ENCODE results near the gene CCL20. TPM values are rescaled to one million over a fixed set of nuclear protein-coding genes. Genes with fewer than 3 reads are reported as not detected.

The CCL20 gene, protein sequence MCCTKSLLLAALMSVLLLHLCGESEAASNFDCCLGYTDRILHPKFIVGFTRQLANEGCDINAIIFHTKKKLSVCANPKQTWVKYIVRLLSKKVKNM
- total RNA-seq: not detected in 2 replicates

GRCh38 chr2:227813562-227814353 lies at the start of gene CCL20:
TSS of gene CCL20 (plus strand) at chr2:227813842. CDS start at chr2:227813912, 70 bp downstream.

Other genes starting within 250 kb of the CCL20 start
- not detected in 2 replicates for gene SCYGR2, start 214.9 kb upstream of the CCL20 start, total RNA-seq
- not detected in 2 replicates for gene SCYGR3, start 199.0 kb upstream of the CCL20 start, total RNA-seq
- gene SCYGR4, start 196.3 kb upstream of the CCL20 start, total RNA-seq: not detected in 2 replicates
- not detected in 2 replicates for gene SCYGR5, start 147.0 kb upstream of the CCL20 start, total RNA-seq
- under 0.01 TPM in 2 replicates for gene SLC19A3, start 95.8 kb upstream of the CCL20 start, total RNA-seq
- not detected in 2 replicates for gene SCYGR6, start 89.1 kb upstream of the CCL20 start, total RNA-seq
- not detected in 2 replicates for gene SCYGR7, start 85.5 kb upstream of the CCL20 start, total RNA-seq
- not detected in 2 replicates for gene SCYGR8, start 67.9 kb upstream of the CCL20 start, total RNA-seq
- not detected in 2 replicates for gene DAW1, start 57.8 kb downstream of the CCL20 start, total RNA-seq